Measurements from ENCODE around the gene TLL2.

GRCh38 chr10:96339956-96340904 is 173.5 kb downstream of the TLL2 start:
- TF ChIP-seq REST (IDR thresholded peaks at IDR 0.05; ENCODE audit: insufficient read depth in 1 of 2, low read depth in 2 of 2, low read length in 2 of 2) (no peak), POLR2AphosphoS5 (IDR thresholded peaks at IDR 0.05; ENCODE audit: low read depth, low read length) (no peak)
